GM20431 (cell line): ENCODE measurements around the gene MPHOSPH6.
"Not testable (repeated sequence)": the region's sequence is repeated elsewhere in the genome, so short reads cannot be mapped to it uniquely, and the experiment has no call there.

ENCODE experiments used
- in situ Hi-C: fragments of 300-500 bp; cut with MseI, MboI; formaldehyde crosslinking; loops from one replicate; pipeline ENCODE4 v1.15.0; 2020; ENCODE audit warnings: low sequenced_read_pairs; ENCODE audit not compliant: unreplicated experiment

The MPHOSPH6 gene

GRCh38 chr16:82169861-82170845 lies at the start of gene MPHOSPH6:
TSS of gene MPHOSPH6 (minus strand) at chr16:82170224. CDS start at chr16:82170175, 49 bp downstream.
- in situ Hi-C loops = no loop called here

- in situ Hi-C loops = no loop called here
Measured at GRCh38 chr16:82219298-82219697, 49.3 kb upstream of the MPHOSPH6 start.

GRCh38 chr16:82209314-82209713 lies 39.3 kb upstream of the MPHOSPH6 start:
- in situ Hi-C loops = not testable (repeated sequence)

- in situ Hi-C loops = no loop called here
Measured at GRCh38 chr16:82203198-82203597, 33.2 kb upstream of the MPHOSPH6 start.

- in situ Hi-C loops = no loop called here
Measured at GRCh38 chr16:82201926-82202325, 31.9 kb upstream of the MPHOSPH6 start.

- in situ Hi-C loops = no loop called here
Measured at GRCh38 chr16:82201351-82201750, 31.3 kb upstream of the MPHOSPH6 start.

- in situ Hi-C loops = no loop called here
Measured at GRCh38 chr16:82199209-82199608, 29.2 kb upstream of the MPHOSPH6 start.

- in situ Hi-C loops = no loop called here
Measured at GRCh38 chr16:82197540-82198240, 27.7 kb upstream of the MPHOSPH6 start.

- in situ Hi-C loops = no loop called here
Measured at GRCh38 chr16:82195917-82196494, 26.0 kb upstream of the MPHOSPH6 start.

GRCh38 chr16:82194086-82194485 lies 24.1 kb upstream of the MPHOSPH6 start:
- in situ Hi-C loops = no loop called here

- in situ Hi-C loops = no loop called here
Measured at GRCh38 chr16:82192665-82193064, 22.6 kb upstream of the MPHOSPH6 start.

- in situ Hi-C loops = no loop called here
Measured at GRCh38 chr16:82190386-82190785, 20.4 kb upstream of the MPHOSPH6 start.

GRCh38 chr16:82187829-82188228 lies 17.8 kb upstream of the MPHOSPH6 start:
- in situ Hi-C loops = no loop called here

- in situ Hi-C loops = no loop called here
Measured at GRCh38 chr16:82185012-82185411, 15.0 kb upstream of the MPHOSPH6 start.

GRCh38 chr16:82184213-82184612 lies 14.2 kb upstream of the MPHOSPH6 start:
- in situ Hi-C loops = no loop called here

- in situ Hi-C loops = no loop called here
Measured at GRCh38 chr16:82183004-82183397, 13.0 kb upstream of the MPHOSPH6 start.

GRCh38 chr16:82182266-82183003 lies 12.4 kb upstream of the MPHOSPH6 start:
- in situ Hi-C loops = no loop called here

GRCh38 chr16:82181461-82182185 lies 11.6 kb upstream of the MPHOSPH6 start:
- in situ Hi-C loops = no loop called here

GRCh38 chr16:82178352-82178751 lies 8.3 kb upstream of the MPHOSPH6 start:
- in situ Hi-C loops = no loop called here
